Stimulated activated CD8-positive, alpha-beta memory T cell treated with anti-CD3 and anti-CD28 coated beads, Interleukin-15, amount 100 ng/mL, for 4 hours (primary cell): ENCODE measurements around the gene ZNF215.
"Not testable (repeated sequence)": the region's sequence is repeated elsewhere in the genome, so short reads cannot be mapped to it uniquely, and the experiment has no call there.

Experiments used
- DNase-seq, 2 donors: peaks; one replicate each; pipeline ENCODE4 v3.0.0-alpha.2; 2020; ENCODE audit warnings: low read depth in 2 of 2

ZNF215 gene

DNA sequence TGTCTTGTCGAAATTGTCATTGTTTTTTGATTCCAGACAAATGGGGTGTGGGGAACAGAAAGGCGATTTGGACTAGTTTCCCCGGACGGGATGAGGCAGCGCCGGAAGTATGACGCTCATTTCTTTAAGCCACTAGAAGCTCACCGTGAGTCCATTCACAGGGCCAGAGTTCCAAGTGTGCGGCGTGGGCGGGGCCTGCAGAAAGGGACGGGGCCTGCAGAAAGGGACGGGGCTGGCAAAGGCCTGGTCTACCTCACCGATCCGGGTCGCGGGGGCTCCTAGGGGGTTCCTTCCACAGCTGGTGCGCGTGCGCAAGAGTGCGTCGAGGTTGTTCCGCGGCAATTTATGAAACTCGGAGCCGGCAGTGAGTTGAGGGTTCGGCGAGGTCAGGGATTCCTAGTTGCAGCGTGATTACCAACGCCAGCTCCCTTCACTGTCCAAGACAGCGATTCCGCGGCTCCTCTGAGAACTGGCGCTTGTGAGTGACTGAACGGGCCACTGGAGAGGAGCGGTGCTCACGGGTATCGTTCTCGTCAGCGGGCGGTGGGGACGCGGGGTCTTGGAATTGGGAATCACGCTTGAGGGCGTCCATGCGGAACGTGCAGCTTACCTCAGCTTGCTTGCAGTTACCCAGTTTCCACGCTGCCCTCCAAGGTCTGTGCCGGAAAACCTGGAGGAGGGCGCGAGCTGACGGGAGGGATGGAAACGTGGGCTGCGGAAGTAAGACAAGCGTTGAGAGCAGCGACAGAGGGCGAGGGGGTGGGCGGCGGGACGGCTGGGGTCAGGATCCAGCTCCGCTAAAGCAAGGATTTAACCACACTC lies at the start of gene ZNF215:
Gene ZNF215, plus strand, starts transcription at position 219 of the 822 bp plus-strand sequence. CDS start 5,847 bp downstream, outside the sequence.
- DNase-seq = no peak

DNA sequence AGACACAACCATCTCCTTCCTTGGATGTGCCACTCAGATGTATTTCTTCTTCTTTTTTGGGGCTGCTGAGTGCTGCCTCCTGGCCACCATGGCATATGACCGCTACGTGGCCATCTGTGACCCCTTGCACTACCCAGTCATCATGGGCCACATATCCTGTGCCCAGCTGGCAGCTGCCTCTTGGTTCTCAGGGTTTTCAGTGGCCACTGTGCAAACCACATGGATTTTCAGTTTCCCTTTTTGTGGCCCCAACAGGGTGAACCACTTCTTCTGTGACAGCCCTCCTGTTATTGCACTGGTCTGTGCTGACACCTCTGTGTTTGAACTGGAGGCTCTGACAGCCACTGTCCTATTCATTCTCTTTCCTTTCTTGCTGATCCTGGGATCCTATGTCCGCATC lies 49.3 kb upstream of the ZNF215 start:
- no peak for DNase-seq

DNA sequence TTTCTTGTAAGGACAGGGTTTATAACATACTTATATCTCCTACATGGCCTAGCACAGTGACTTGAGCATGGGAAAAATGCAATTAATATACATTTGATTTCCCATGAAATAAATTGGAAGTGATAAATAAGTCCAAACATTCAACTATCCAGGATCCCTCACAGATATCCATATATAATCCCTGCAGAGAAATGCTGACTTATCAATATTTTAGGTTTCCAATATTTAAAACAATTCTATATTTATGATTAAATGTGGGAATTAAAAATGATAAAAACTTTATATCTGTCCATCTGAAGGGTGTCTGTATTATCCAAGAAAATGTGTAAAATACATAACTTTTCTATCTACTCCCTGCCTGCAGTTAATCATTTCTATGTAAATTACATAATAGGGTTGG lies 43.5 kb upstream of the ZNF215 start:
- no peak for DNase-seq

DNA sequence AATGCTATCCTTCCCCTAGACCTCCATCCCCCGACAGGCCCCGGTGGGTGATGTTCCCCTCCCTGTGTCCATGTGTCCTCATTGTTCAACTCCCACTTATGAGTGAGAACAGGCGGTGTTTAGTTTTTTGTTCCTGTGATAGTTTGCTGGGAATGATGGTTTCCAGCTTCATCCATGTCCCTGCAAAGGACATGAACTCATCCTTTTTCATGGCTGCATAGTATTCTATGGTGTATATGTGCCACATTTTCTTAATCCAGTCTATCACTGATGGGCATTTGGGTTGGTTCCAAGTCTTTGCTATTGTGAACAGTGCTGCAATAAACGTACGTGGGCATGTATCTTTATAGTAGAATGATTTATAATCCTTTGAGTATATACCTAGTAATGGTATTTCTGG lies 38.5 kb upstream of the ZNF215 start:
- DNase-seq = not testable (repeated sequence)

DNA sequence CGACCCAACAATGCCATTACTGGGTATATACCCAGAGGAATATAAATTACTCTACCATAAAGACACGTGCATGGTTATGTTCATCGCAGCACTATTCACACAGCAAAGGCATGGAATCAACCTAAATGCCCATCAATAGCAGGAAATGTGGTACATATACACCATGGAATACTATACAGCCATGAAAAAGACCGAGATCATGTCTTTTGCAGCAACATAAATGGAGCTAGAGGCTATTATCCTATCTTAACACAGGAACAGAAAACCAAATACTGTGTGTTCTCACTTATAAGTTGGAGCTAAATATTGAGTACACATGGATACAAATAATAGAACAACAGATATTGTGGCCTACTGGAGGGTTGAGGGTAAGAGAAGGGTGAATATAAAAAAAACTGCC lies 37.4 kb upstream of the ZNF215 start:
- DNase-seq = no peak

DNA sequence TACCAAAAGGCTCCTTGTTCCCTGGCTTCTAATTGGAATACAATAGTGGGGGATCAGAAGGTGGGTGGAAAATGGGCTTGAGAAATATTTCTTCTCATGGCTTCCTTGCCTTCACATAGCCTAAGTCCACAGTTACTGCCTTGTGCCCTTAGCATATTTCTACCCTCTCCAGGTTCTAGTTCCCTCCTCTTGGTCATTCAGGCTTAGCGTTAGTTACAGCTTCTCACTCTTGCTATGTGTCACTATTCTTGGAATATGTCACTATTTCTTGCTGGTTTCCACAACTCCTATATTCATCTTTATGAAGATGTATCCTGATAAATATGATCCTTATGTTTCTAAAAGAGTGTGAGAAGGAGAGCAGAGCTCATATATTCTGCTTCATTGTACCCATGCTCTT lies 36.4 kb upstream of the ZNF215 start:
- DNase-seq = no peak

DNA sequence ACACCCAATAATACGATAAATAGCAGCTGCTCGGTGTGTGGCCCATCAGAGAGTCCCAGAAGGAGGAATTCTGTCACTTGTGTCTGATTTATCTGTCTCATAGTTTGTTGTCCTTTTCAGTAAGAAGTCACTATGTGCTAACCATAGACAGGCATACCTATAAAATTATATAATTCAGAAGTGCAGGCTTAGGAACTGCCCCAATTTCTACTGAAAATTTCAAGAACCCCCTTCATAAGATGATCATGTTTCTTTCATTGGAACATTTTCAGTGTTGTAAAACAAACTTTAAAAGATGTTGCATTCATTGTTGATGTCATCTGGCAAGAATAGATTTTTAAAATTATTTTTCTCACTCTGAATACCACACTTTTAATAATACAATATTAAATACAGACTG lies 33.8 kb upstream of the ZNF215 start, which contains the start of gene OR2D2:
Gene OR2D2, minus strand, starts transcription at position 101 of the 400 bp plus-strand sequence. Its CDS starts 0 bp downstream, at position 101.
- DNase-seq = no peak

DNA sequence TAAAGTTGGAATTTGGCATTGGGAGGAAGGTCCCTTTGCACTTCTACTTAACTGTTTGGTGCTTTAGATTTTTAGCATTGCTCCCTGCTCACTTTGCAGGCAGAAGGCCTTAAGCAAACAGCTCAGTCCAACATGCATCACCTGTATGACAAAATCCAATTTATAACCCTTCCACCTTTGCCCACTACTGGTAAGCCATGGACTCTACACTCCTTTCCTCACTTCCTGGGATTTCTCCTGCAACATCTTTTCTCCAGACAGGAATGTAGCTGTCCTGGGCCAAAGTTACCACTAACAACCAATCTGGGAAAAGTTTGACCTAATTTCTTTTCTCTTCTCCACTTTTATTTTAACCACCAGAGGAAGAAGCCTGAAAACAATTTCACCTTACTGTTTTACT lies 32.1 kb upstream of the ZNF215 start:
- no peak for DNase-seq

DNA sequence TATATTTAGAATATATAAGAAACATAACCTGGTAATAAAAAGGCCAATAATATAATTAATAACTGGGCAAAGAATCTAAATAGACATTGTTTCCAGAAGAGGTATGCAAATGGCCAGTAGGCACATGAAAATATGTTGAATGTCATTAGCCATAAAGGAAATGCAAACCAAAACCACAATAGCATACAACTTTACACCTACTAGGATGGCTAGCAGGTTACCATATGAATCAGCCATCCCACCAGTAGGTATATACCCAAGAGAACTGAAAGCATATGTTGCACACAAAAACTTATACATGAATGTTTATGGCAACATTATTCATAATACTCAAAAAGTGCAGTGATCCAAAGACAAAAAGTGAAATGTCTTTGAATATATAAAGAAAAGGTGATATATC lies 31.2 kb upstream of the ZNF215 start:
- DNase-seq = no peak

DNA sequence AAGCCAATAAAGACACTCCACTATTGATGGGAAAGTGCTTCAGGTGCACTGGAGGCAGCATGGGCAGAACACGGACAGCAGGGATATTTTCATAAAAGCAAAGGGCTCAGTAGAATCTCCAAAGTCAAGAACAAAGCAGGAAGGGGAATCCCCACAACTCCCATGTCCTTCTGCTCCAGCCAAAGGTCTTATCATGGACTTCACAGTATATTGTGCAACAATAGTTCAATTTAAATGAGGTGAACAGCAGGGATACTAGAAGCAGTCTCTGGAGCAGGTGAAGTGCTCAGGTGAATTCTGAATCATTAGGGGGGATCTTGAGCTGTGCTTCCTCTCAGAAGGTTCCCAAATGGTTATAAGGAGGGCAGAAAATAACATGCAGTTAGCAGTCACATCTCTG lies 27.3 kb upstream of the ZNF215 start:
- no peak for DNase-seq

DNA sequence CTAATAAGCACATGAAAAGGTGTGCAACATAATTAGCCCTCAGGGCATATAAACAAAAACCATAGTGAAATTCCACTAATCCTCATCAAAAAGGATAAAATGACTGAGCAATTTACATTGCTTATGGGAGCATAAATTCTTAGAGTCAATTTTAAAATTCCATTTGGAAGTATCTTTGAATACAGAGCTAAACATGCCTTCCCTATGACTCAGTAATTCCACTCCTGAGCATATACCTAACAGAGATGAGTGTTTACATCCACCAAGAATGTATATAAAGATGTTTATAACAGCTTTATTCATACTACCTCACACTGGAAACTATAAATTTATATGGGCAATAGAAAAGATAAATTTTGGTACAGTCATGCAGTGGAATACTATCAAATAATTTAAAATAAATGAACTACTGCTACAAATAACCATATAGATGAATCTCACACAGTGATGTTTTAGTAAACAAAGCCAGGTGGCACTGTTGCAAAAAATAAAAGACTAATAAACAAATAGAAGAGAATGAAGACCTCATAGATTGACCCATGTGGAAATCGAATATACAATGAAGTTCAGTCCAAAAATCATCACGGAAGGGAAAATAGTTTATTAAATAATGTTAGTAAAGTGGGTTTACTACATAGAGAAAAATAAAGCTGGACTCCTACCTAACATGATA lies 25.8 kb upstream of the ZNF215 start:
- DNase-seq = no peak

DNA sequence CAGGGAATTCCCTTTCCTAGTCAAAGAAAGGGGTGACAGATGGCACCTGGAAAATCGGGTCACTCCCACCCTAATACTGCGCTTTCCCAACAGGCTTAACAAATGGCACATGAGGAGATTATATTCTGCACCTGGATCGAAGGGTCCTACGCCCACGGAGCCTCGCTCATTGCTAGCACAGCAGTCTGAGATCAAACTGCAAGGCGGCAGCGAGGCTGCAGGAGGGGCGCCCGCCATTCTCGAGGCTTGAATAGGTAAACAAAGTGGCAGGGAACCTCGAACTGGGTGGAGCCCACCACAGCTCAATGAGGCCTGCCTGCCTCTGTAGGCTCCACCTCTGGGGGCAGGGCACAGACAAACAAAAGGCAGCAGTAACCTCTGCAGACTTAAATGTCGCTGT lies 21.4 kb upstream of the ZNF215 start:
- not testable (repeated sequence) for DNase-seq

DNA sequence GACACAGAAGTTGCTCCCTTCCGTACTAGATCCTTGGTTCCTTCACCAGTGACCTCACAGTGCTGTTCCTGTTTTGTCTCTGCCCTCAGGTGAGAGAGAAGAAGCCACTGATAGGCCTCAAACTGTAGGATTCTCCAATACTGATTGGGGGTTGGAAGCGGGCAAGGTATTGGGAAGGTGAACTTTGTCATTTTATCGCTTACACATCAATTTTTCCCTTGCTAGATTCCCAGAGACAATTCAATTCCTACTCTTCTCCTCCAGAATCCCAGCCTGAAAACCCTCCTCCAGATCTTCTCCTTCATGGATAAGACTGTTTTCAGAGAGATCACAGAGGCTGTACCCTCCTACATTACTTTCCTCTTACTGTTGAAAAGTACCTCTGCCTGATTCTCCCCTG lies 14.8 kb upstream of the ZNF215 start:
- no peak for DNase-seq

DNA sequence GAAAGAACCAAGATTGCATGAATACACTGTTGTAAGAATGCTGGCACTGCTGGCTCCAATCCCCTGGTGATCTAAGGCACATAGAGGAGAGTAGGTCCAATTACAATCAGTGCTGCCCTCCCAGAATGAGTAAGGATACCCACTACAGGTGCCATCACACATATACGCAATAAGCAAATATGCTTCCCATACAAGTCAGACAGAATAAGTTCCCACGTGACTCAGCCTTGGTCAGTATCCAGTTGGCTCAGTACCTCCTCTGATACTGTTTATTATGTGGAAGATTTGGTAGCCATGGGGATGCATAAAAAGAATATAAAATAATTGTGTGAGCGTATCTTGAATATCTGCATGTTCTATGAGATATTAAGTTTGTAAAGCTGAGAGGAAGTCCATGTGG lies 14.3 kb upstream of the ZNF215 start:
- DNase-seq = no peak

DNA sequence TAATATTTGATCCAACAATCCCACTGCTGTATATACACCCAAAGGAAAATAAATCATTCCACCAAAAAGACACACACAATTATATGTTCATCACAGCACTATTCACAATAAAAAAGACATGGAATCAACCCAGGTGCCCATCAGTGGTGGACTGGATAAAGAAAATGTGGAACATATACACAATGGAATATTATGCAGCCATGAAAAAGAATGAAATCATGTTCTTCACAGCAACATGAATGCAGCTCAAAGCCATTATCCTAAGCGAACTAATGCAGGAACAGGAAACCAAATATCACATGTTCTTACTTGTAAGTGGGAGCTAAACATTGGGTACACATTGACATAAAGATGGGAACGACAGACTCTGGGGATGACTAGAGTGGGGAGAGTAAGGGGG lies 6.5 kb upstream of the ZNF215 start:
- DNase-seq = no peak

DNA sequence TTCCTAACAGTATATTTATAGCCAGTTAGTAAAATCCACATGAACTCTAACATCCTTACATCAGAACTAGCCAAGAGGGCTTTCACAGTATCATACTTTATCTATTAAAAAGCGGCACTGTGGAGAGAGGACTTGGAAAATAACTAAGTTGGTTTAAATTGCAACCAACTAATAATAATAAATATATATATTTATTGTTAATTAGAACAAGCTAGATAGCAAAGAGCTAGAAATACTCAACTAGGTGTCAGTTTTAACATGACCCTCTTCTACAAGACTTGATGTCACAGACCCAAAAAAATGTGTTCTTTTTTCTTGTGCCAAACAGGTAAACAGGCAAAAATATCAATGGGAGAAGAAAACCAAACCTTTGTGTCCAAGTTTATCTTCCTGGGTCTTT lies 5.5 kb upstream of the ZNF215 start, which contains the start of gene OR2D3:
Gene OR2D3, plus strand, starts transcription at position 301 of the 400 bp plus-strand sequence. Its CDS starts 0 bp downstream, at position 301.
- no peak for DNase-seq

DNA sequence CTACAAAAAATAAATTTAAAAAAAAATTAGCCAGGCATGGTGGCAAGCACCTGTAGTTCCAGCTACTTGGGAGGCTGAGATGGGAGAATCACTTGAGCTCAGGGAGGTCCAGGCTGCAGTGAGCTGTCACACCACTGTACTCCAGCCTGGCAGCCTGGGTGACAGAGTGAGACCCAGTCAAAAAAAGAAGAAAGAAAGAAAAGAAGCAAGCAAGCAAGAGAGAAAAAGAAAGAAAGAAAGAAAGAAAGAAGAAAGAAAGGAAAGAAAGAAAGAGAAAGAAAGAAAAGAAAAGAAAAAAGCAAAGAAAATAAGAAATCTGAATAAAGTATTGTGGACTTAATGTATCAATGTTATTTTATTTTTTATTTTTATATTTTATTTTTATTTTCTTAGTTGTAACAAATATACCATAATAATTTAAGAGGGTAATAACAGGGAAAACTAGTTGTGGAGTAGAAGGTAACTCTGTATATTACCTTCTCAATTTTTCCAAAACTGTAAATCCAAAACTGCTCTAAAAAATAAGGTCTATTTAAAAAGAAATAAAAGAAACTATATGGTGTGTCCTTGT lies 1.1 kb upstream of the ZNF215 start:
- DNase-seq = no peak

DNA sequence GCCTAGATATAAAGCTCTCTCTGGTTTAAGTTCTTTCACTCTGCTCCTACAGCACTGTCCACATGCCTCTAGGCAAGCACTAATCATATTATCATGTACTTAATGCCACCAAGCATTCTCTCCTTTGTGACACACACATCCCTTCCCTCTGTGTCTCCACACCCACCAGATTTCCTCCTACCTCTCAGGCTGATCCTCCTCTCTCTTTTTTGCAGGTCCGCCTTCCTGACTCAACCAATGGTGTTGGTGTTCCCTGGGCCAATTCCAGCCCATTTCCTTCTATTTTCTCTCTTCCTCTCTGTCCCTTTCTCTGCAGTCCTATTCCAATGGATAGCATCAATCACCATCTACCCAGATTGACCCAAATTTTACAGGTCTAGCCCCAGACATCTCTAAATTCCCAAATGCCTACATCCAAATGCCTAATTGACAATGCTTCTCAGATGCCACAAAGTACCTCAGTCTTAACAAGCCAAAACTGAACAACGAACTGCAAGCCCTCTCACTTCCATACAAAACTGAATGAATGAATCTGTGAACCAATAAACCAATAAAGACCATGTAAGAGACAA lies 504 bp upstream of the ZNF215 start:
- no peak for DNase-seq

DNA sequence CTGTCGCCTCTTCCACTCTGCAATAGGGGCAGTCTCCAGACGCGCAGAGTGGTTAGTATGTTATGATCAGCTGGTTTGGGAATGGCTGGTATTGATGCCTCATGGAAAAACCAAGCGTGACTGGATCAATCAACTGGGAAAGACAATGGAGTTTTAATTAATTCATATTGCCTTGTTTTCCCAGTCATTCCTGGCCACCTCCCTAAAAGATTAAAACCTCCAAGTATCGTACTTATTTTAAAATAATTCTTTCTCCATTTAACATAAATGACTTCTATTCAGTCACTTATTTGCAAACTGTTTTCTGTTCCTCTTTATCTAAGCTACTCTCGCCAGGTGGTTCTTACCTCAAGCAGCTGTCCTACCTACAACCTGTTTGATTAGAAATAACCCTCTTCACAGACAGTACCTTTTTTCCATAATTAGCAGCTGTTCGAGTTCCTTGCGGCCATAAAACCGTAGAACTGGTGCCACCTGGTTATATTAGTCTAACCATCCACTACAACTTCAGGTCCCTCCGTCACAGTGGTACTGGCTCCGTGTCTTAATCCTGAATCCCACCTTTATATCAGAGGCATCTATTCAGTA lies 898 bp downstream of the ZNF215 start:
- no peak for DNase-seq

DNA sequence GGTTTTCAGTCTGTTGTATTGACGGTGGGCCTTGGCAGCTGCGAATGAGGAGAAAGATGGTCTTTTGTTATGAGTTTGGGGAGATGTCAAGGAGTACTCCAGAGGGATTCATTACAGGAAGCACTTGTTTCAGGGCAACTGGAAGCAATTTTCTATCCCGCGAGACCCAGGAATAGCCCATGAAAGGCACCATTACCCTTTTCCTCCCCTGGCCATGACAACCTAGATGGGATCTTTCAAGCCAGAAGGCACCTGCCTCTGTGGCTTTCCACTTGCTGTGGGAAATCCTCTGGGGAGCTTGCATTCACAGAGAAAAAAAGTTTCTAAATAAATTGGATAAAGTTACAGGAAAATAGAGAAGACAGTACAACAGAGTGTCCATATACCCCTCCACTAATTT lies 2.7 kb downstream of the ZNF215 start:
- DNase-seq = no peak

DNA sequence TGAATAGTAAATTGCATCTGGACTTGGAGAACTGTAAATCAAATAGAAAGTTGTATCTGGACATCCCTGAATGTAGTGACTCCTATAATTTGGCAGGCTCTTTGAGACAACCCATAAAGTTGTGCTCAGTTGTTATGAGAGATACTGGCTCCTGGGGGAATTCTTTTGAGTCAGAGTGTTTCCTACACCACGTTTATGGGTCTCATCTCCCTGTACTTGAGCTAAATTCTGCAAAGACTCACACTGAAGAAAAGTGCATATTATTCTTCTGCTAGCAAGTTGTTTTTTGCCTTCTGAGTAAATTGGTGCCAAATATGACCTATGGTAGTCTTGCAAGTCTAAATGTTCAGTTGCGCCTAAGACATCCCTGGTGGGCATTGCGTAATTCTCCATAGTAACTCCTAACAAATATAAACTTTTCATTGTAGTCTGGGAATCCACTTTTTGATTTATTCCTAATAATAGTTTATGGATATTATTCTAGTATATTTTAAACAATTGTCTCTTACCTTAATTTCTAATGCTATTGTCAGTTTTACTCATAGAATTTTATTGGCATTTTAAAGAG lies 5.0 kb downstream of the ZNF215 start:
- DNase-seq = no peak

DNA sequence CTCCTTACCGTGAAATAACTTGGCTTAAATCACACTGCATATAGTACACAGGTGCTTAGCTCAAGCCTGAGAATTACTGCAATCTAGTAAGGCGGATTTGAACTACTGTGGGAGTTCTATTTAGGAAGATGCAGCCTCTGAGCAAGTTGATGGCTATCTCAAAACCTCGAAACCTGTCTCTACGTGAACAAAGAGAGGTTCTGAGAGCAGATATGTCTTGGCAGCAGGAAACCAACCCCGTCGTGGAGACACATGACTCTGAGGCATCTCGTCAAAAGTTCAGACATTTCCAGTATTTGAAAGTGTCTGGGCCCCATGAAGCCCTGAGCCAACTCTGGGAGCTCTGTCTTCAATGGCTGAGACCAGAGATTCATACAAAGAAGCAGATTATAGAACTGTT lies 5.9 kb downstream of the ZNF215 start:
- no peak for DNase-seq
